Measurements from ENCODE around the gene FDCSP.
"Not testable (repeated sequence)": the region's sequence is repeated elsewhere in the genome, so short reads cannot be mapped to it uniquely, and the experiment has no call there.

The FDCSP gene

GRCh38 chr4:70225824-70226223 is at the start of gene FDCSP:
Gene FDCSP, plus strand, starts transcription at chr4:70226124. Its CDS starts 5,071 bp downstream, at chr4:70231195.
- DNase-seq, result no peak

GRCh38 chr4:70177090-70177489 is 48.8 kb upstream of the FDCSP start:
- DNase-seq, result no peak

GRCh38 chr4:70178075-70178660 is 47.8 kb upstream of the FDCSP start:
- no peak for DNase-seq

- no peak for DNase-seq
Observed at GRCh38 chr4:70179811-70180210, 46.1 kb upstream of the FDCSP start.

GRCh38 chr4:70181864-70182263 is 44.1 kb upstream of the FDCSP start:
- DNase-seq, result no peak

GRCh38 chr4:70182517-70183167 is 43.3 kb upstream of the FDCSP start:
- DNase-seq, result no peak

GRCh38 chr4:70183168-70183939 is 42.6 kb upstream of the FDCSP start:
- no peak for DNase-seq

- no peak for DNase-seq
Observed at GRCh38 chr4:70183940-70184246, 42.0 kb upstream of the FDCSP start.

GRCh38 chr4:70187216-70187615 is 38.7 kb upstream of the FDCSP start:
- DNase-seq, result no peak

GRCh38 chr4:70190579-70190978 is 35.3 kb upstream of the FDCSP start:
- DNase-seq, result no peak

- DNase-seq, result no peak
Observed at GRCh38 chr4:70191647-70192046, 34.3 kb upstream of the FDCSP start.

- DNase-seq, result no peak
Observed at GRCh38 chr4:70192895-70193294, 33.0 kb upstream of the FDCSP start.

GRCh38 chr4:70195425-70195824 is 30.5 kb upstream of the FDCSP start, which contains the start of gene ODAM:
Gene ODAM, plus strand, starts transcription at chr4:70195725. Its CDS starts 819 bp downstream, at chr4:70196544.
- no peak for DNase-seq

- no peak for DNase-seq
Observed at GRCh38 chr4:70196857-70197256, 29.1 kb upstream of the FDCSP start.

GRCh38 chr4:70197842-70198241 is 28.1 kb upstream of the FDCSP start:
- no peak for DNase-seq

- no peak for DNase-seq
Observed at GRCh38 chr4:70203601-70204000, 22.3 kb upstream of the FDCSP start.

GRCh38 chr4:70212752-70213151 is 13.2 kb upstream of the FDCSP start:
- DNase-seq, result not testable (repeated sequence)

- not testable (repeated sequence) for DNase-seq
Observed at GRCh38 chr4:70216109-70216508, 9.8 kb upstream of the FDCSP start.

- DNase-seq, result not testable (repeated sequence)
Observed at GRCh38 chr4:70216550-70216949, 9.4 kb upstream of the FDCSP start.

GRCh38 chr4:70221389-70221788 is 4.5 kb upstream of the FDCSP start:
- not testable (repeated sequence) for DNase-seq

GRCh38 chr4:70221818-70222217 is 4.1 kb upstream of the FDCSP start:
- not testable (repeated sequence) for DNase-seq

- DNase-seq, result no peak
Observed at GRCh38 chr4:70236125-70236524, 10.2 kb downstream of the FDCSP start.

GRCh38 chr4:70239131-70239883 is 13.4 kb downstream of the FDCSP start:
- DNase-seq, result no peak
